ENCODE results near the gene WDR93.

GRCh38 chr15:89783111-89783860 lies 92.7 kb downstream of the WDR93 start:
- TF ChIP-seq TOX (CRISPR knock-in tag; IDR thresholded peaks at IDR 0.05; ENCODE audit: borderline replicate concordance) (no peak), TSHZ2 (CRISPR knock-in tag; IDR thresholded peaks at IDR 0.05) (no peak), RARB (CRISPR knock-in tag; IDR thresholded peaks at IDR 0.05) (no peak), ZNF565 (CRISPR knock-in tag; conservative IDR thresholded peaks at IDR 0.05; ENCODE audit: low read depth) (no peak), PATZ1 (CRISPR knock-in tag; IDR thresholded peaks at IDR 0.05; ENCODE audit: borderline replicate concordance) (no peak)
- TF ChIP-seq, protein P1, sequence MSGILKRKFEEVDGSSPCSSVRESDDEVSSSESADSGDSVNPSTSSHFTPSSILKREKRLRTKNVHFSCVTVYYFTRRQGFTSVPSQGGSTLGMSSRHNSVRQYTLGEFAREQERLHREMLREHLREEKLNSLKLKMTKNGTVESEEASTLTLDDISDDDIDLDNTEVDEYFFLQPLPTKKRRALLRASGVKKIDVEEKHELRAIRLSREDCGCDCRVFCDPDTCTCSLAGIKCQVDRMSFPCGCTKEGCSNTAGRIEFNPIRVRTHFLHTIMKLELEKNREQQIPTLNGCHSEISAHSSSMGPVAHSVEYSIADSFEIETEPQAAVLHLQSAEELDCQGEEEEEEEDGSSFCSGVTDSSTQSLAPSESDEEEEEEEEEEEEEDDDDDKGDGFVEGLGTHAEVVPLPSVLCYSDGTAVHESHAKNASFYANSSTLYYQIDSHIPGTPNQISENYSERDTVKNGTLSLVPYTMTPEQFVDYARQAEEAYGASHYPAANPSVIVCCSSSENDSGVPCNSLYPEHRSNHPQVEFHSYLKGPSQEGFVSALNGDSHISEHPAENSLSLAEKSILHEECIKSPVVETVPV (CRISPR knock-in tag; IDR thresholded peaks at IDR 0.05), result no peak
- TF ChIP-seq, protein P2, sequence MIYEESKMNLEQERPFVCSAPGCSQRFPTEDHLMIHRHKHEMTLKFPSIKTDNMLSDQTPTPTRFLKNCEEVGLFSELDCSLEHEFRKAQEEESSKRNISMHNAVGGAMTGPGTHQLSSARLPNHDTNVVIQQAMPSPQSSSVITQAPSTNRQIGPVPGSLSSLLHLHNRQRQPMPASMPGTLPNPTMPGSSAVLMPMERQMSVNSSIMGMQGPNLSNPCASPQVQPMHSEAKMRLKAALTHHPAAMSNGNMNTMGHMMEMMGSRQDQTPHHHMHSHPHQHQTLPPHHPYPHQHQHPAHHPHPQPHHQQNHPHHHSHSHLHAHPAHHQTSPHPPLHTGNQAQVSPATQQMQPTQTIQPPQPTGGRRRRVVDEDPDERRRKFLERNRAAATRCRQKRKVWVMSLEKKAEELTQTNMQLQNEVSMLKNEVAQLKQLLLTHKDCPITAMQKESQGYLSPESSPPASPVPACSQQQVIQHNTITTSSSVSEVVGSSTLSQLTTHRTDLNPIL (CRISPR knock-in tag; IDR thresholded peaks at IDR 0.05; ENCODE audit: low read depth), result no peak

Measured in SK-N-SH treated with all-trans-retinoic acid at 6 μM for 48 hours (cell line).